GM21526 (cell line): ENCODE data around the gene PLCD3.

ENCODE experiments used
- ATAC-seq: cut with Tn5 transposase; IDR thresholded peaks from one replicate; pipeline ENCODE4 v1.9.1; 2021; ENCODE audit warnings: moderate library complexity; ENCODE audit not compliant: unreplicated experiment, low FRiP score

PLCD3 gene

GRCh38 chr17:45120558-45120957 is 11.8 kb downstream of the PLCD3 start:
- ATAC-seq, result no peak

DNA sequence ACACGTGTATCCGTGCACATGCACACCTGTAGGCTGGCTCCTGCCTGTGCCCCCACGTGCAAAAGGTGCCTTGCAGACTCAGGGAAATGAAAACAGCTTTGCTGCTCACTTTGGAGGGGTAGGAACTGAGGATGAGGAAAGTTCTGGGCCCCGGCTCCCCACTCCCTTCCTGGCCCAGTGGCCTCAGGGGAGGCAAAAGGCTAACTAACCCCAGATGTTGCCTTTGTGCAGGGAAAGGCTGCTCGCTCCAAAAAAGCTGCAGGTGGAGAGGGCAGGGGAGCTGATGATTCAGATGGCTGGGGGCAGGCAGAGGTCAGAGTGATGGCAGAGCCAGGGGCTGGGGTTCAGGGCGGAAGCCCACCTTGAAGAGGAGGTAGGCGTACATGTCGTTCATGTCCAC is 12.4 kb downstream of the PLCD3 start:
- no peak for ATAC-seq

GRCh38 chr17:45118691-45119090 is 13.6 kb downstream of the PLCD3 start:
- ATAC-seq, result no peak

DNA sequence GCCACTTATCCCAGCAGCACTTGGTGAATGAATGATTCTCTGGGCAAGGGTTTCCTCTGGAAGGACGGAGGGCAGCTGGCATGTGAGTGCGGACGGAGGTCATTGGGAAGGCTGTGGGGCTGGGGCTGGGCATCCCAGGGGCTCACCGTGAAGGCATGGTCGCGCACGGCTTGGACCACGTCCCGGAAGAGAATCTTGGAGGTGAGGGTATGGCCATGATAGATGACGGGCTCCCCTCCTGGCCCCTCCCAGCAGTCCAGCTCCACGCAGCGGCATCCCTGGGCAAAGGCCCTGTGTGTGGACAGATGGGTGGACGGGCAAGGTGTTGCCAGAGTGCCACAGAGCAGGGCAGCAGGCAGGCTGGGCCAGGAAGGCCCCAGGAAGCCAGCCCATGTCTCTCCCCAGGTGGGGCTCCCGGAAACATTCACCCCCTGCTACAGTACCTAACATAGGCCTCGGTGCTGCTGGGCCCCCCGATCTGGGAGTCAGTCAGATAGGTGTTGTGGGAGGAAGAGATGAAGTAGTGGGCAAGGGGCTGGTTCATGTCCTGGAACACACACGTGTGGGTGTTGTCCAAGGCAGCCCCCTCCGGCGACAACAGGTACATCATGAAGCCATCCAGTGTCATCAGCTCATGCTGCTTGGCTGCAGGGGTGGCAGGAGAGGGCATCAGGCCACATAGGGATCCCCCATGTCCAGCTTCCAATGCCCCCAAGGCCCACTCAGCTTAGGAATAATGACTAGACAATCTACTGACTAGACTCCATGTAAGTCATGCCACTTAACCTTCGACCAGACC is 14.3 kb downstream of the PLCD3 start:
- ATAC-seq, result no peak

- ATAC-seq, result no peak
Observed at GRCh38 chr17:45117334-45117733, 15.0 kb downstream of the PLCD3 start.

DNA sequence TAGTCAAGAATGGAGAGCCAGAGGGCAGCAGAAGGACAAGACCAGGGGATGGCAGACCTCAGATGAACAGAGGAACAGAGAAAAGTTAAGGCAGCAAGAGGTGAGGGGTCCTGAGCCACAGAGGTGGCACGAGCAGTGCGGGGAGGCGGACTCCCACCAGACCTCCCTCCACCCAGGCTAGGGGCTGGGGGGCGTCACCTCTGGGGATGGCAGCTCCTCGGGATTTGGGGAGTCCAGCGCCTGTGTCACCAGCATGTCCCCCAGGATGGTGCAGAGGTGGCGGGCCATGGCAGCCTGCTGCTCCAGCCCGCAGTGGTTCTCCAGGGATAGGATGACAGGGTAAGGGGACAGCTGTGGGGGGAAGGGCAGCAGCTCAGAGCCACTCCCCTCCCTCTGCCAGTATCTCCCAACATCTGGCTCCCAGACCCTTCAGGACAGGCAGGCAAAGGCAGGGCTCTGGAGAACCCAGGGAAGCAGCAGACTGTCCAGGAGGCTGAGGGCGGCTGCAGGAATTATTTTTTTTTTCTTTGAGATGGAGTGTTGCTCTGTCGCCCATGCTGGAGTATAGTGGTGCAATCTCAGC is 15.8 kb downstream of the PLCD3 start:
- ATAC-seq, result no peak

DNA sequence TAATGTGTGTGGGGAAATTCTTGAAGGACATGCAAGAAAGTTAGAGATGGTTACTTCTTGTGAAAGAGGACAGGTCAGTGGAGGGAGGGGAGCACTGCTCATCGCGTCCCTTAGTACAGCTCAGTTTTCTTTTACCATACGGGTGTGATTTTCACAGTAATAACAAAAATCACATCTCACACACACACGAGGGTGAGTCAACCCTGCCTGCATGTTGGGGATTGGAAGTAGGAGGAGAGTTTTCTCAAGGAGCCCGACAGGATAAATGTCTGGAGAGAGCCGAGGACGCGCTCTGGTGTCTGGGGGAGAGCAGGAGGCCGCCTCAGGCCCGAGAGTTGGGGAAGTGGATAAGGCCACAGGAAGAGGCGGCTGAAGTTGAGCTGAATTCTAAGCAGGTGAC is 16.4 kb downstream of the PLCD3 start:
- ATAC-seq, result no peak

DNA sequence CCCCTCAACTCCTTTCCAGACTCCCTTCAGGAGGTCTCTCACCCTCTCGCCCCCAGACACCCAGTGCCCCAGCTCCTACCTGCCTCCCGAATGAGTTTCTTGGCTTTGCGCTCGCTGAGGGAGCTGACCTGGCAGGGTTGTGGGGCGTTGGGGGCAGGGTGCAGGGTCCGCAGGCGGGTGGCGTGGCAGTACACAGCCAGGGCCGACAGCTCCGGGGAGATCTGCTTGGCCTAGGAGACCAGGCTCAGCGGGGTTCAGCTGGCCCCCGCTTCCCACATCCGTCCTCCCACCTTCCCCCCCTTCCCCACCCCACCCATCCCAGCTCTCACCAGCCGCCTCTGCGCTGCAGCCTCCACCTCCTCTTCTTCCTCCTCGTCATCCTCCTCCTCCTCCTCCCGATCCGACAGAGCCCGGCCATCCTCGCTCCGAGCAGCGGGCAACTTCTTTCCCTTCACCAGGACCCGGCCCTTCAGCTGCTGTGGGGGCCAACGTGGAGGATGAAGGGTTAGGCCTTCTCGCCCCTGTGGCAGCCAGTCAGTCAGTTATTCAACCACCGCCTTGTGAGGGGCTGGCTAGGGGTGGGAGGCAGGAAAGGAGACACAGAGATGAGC is 17.2 kb downstream of the PLCD3 start:
- ATAC-seq, result no peak

DNA sequence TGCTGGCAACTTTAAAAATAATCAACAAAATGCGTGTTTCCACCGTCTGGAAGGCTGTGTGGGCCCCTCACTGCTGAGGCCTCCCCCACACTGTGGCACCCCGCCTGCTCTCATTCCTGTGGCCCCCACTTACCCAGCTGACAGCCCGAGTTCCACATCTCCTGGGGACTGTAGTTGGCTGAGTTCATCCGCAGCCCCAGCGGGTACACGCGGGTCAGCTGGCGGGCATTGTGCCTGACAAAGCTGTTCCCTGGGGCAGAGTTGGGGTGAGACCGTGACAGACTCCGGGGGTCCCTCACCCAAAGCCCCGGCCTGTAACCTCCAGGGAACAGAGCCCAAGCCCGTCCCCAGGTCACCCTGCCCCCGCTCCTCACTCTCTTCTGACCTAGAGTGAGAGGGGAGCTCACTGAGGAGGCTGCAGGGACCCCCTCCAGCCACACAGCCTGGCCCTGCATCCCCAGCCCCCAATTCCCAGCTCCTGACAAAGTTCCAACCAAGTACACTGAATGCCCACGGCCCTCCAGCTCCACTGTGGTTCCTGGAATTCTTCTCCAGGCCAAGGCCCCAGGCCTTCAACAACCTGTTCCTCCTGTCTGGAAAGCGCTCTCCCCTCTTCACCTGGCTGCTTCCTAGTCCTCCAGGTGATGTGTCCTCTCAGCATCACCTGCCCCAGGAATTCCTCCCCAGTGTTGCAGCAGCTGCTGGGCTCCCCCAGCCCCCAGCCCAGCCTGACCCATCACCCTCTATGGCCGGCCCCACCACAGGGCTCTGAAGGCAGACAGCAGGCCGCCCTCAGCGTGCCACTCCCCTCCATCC is 18.0 kb downstream of the PLCD3 start:
- no peak for ATAC-seq

DNA sequence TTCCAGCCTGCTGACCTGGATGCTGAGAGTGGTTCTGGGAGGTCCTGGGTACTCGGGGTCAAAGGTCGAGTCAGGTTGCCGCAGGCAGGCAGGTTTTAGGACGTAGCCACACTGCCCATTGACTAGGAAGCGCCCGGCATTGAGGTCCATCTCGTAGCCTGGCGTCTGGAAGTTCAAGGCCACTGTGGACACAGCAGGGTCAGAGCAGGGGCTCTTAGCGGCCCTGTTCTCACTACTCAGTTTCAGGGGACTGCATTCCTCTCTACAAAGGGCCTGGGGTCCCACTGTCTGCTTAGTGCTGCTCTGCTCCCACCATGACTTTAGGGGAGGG is 18.9 kb downstream of the PLCD3 start:
- ATAC-seq, result no peak

DNA sequence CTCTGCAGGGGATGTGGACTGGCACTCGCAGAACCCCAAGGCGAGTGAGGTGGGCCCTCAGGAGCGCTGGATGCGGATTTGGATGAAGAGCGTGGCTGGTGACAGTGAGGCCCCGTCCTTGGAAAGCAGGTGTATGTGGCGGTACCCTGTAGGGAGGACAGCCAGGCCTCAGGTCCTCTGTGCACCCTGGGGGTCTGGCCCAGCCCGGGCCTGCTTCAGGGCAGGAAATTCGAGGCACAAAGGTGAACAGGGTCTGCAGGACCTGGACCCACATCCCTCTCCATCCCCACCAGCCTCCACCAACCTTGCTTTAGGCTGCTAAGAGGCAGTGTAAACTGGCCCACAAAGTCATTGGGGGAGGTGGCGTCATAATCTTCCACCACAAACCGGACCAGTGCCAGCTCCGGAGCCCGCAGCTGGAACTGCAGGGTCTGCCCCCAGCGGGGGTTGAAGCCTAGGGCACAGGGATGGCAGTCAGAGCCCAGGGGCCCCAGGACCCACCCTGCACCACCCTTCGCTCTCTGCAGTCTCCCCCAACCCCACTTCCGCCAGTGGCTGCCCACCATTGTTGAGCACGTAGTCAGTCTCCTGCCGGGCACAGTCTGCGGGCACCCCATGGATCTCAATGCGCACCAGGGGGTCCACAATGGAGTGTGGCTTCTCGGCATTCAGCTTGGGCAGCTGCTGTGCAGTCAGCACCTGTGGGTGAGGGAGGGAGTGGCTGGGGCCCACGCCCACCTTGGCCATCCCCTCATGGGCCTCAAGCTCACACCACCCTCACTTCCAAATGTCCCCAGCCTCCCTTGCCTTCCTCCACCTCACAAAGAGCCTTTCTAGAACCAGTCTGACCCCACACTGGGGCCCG is 19.5 kb downstream of the PLCD3 start:
- ATAC-seq, result no peak

DNA sequence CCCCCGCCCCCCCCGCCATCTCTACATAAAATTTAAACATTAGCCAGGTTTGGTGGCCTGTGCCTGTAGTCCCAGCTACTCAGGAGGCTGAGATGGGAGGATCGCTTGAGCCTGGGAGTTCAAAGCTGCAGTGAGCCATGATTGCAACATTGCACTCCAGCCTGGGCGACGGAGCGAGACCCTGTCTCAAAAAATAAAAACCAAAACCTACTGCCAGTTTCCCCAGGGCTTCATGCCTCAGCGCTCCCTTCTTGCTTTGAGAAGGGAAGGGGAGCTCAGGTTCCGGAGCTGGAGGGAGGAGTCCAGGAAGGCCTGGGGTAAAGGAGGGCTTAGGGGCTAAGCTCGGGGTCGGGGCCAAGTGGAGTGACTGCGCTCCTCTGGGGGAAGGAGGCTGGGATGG is 20.5 kb downstream of the PLCD3 start:
- no peak for ATAC-seq

GRCh38 chr17:45110676-45111611 is 21.4 kb downstream of the PLCD3 start:
- ATAC-seq, result no peak

- ATAC-seq, result no peak
Observed at GRCh38 chr17:45108595-45109521, 23.5 kb downstream of the PLCD3 start.

DNA sequence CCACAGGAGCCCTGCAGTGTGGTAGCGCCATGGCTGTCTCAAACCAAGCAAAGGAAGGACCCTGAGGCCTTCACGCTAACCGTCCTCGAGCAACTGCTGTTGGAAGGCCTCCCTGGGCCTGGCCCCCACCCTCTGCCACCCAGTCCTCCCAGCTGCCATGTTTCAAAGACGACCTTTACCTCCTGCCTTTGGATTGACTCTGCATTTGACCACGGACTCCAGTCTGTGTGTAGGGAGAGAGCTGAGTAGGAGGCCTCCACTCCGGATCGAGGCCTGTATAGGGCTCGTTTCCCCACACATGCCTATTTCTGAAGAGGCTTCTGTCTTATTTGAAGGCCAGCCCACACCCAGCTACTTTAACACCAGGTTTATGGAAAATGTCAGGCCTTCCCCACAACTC is 24.3 kb downstream of the PLCD3 start:
- ATAC-seq, result no peak

DNA sequence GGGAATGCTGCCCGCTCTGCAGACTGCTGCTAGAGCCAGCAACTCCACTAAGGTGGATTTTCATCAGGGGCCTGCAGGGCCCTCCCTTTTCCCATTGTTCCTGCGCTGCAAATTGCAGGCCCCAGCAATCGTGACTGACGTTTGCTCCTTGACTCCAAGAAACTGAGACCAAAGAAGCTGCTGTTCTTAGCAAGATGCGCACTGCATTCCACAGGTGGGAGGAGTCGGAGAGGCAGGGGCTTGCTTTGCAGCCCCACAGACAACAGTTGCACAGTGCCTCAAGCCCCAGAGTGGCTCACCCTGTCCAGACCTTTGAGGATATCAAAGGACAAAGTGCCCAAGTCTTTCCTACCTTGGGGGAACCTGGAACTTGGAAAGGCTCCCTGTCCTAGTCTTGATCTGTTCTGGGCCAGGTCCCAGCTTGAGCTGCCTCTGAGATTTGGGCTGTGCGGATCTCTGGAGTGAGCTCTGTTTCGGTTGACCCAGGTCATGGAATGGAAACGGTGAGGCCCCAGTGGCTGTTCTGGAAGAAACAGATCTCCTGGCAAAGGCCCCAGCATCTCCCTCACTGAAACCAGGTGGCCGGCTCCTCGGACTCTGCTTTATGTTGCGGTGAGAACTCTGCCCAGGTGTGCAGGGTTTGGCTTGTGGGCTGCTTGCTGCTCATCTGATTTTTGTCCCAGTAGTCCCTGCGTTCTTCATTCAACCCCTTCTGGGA is 24.9 kb downstream of the PLCD3 start:
- no peak for ATAC-seq

GRCh38 chr17:45106582-45106981 is 25.7 kb downstream of the PLCD3 start:
- ATAC-seq, result no peak

DNA sequence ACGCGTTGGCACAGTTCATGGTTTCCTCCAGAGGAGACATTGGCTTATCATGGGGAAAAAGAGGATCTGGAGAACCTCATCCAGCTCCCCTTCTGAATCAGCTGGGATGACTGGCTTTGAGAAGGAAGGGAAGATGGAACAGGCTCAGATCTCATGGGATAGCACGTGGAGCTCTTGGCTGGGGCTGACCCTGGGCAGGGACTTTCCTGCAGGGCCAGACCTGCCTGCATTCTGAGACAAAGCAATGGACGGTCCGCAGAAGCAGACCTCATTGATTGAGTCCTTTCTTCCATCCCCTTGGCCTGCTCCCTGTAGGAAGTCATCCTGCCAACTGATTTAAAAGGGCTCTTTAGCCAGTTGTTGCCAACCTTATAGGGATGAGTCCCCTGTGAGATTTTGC is 26.2 kb downstream of the PLCD3 start:
- ATAC-seq, result no peak
